ENCODE data around the gene KHSRP. TPM values are rescaled to one million over a fixed set of nuclear protein-coding genes. Genes with fewer than 3 reads are reported as not detected.
"Not testable (repeated sequence)": the region's sequence is repeated elsewhere in the genome, so short reads cannot be mapped to it uniquely, and the experiment has no call there.

The KHSRP gene
- total RNA-seq, 1 donor from 2014 or later = 186 TPM

DNA sequence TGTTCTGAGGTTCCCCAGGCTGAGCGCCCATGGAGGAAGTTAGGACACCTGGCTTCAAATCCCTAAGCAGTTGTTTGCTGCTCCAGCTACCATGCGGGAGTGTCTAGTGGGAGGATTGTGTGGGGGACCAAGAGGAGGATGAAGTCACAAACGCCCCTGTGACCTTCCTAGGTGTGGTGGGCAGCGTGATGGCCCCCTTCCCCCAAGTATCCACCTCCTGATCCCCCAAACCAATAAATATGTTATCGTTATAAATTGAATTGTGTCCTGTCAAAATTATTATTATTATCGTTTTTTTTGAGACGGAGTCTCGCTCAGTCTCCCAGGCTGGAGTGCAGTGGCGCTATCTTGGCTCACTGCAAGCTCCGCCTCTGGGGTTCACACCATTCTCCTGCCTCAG is 9.1 kb upstream of the KHSRP start, which contains the start of gene SLC25A41:
Gene SLC25A41, minus strand, starts transcription at position 101 of the 400 bp plus-strand sequence. Its CDS starts 70 bp downstream, at position 31.
- H3K27me3 ChIP-seq = no peaks in the 10 kb centered on the region
- intact Hi-C loops (cut with DNase I) = no loop called here

DNA sequence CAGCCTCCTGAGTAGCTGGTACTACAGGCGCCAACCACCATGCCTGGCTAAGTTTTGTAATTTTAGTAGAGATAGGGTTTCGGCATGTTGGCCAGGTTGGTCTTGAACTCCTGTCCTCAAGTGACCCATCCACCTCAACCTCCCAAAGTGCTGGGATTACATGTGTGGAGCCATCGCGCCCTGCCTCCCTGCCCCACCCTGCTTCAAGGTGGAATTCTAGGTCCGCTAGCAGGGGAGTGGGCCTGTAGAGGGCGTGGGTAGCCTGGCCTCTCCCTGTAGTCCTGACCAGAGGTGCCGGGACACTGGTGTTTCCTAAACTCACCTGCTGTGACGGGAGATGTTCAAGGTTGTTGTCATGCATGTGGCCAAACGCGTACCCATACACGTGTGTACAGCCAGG is 8.6 kb upstream of the KHSRP start:
- TF ChIP-seq, protein P1, sequence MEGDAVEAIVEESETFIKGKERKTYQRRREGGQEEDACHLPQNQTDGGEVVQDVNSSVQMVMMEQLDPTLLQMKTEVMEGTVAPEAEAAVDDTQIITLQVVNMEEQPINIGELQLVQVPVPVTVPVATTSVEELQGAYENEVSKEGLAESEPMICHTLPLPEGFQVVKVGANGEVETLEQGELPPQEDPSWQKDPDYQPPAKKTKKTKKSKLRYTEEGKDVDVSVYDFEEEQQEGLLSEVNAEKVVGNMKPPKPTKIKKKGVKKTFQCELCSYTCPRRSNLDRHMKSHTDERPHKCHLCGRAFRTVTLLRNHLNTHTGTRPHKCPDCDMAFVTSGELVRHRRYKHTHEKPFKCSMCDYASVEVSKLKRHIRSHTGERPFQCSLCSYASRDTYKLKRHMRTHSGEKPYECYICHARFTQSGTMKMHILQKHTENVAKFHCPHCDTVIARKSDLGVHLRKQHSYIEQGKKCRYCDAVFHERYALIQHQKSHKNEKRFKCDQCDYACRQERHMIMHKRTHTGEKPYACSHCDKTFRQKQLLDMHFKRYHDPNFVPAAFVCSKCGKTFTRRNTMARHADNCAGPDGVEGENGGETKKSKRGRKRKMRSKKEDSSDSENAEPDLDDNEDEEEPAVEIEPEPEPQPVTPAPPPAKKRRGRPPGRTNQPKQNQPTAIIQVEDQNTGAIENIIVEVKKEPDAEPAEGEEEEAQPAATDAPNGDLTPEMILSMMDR (IDR thresholded peaks at IDR 0.05) = no peak
- Histone ChIP-seq H3K4me3 (no peak overlapping the region), H3K9me3 (no peaks in the 10 kb centered on the region), H3K27ac (no peak overlapping the region), H3K4me1 (no peaks in the 10 kb centered on the region), H3K36me3 (no peaks in the 10 kb centered on the region), H3K27me3 (no peaks in the 10 kb centered on the region)
- DNase-seq = no peak
- no peak for ATAC-seq
- intact Hi-C loops (cut with DNase I) = no loop called here

More for the DNA sequence above, 9.1 kb upstream of the KHSRP start, which contains the start of gene SLC25A41:
- Histone ChIP-seq H3K9me3 (no peaks in the 10 kb centered on the region), H3K4me1 (no peaks in the 10 kb centered on the region), H3K36me3 (no peaks in the 10 kb centered on the region), H3K27ac (no peak within 1 kb of the TSS), H3K4me3 (no peak within 1 kb of the TSS)
- DNase-seq (no peak), ATAC-seq (no peak)
- TF ChIP-seq, protein P1 (IDR thresholded peaks at IDR 0.05) = no peak

DNA sequence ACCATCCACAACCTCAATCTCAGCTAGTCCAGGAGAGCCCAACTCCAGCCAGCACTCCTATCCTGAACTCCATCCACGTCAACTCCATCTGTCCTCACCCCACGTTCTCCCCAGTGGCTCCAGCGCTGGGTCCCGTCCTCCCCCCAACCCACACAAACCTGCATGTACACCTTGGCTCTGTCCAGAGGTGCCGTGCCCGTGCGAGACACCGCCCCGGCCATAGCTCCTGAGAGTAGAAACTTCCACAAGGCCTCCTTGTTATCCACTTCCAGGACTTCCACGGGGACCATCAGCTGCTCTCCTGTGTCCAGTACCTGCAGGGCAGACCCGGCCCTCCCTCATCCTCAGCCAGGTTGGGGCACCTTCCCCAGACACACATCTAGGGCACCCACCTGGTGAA is 7.3 kb upstream of the KHSRP start:
- Histone ChIP-seq H3K4me1 (no peaks in the 10 kb centered on the region), H3K4me3 (no peak overlapping the region), H3K27me3 (no peaks in the 10 kb centered on the region), H3K27ac (no peak overlapping the region), H3K9me3 (no peaks in the 10 kb centered on the region), H3K36me3 (no peaks in the 10 kb centered on the region)
- TF ChIP-seq, protein P1 (IDR thresholded peaks at IDR 0.05) = no peak
- ATAC-seq (no peak), DNase-seq (no peak)
- intact Hi-C loops (cut with DNase I) = no loop called here

DNA sequence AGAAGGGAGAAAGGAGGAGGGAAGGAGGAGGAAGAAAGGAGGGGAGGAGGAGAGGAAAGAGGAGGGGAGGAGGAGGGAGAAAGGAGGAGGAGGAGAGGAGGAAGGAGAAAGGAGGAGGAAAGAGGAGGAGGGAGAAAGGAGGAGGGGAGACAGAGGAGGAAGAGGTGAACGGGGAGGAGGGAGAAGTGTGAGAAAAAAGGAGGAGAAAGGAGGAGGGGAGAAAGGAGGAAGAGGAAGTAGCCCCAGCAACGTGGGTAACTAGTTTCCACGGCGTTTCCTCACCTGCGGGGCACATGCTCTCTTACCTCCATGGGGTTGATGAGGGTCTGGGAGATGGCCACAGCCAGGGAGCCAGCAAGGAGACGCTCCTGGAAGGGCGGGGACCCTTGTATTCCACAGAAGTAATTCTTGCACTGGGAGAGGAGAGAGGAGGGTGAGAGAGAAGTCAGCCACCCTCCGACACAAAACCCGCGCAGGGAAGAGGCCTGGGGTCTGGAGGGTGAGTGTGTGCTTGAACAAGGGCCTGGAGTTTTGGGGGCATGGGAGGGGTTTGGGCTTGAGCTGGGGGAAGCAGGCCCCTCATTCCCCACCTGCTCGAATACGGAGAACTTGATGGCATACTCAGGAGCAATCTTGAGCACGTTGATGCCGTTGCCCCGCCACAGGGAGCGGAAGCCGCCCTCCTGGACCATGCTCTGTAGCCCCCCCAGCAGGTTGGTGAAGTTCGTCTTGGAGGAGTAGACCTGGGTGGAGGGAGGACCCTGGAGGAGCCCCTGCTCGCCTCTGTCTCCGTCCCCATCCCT is 5.0 kb upstream of the KHSRP start:
- no peak for ATAC-seq
- no peak for DNase-seq
- Histone ChIP-seq H3K4me1 (no peaks in the 10 kb centered on the region), H3K4me3 (no peak overlapping the region), H3K36me3 (no peaks in the 10 kb centered on the region), H3K9me3 (no peaks in the 10 kb centered on the region), H3K27ac (no peak overlapping the region), H3K27me3 (no peaks in the 10 kb centered on the region)
- TF ChIP-seq, protein P1 (IDR thresholded peaks at IDR 0.05) = no peak
- intact Hi-C loops (cut with DNase I) = no loop called here

DNA sequence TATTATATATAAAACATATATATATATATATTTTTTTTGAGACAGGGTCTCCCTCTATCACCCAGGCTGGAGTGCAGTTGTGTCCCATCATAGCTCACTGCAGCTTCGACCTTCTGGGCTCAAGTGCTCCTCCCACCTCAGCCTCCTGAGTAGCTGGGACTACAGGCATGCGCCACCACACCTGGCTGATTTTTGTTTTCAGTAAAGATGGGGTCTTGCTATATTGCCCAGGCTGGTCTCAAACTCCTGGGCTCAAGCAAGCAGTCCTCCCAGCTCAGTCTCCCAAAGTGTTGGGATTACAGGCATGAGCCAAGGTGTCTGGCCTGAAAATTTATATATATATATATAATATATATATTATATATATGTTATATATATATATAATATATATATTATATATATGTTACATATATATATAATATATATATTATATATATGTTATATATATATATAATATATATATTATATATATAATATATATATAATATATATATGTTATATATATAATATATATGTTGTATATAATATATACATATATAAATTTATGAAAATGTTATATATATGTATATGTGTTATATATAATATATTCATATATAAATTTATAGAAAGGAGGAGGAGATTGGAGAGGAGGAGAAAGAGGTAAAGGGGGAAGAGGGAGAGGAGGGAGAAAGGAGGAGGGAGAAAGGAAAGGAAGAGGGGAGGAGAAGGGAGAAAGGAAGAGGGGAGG is 4.2 kb upstream of the KHSRP start:
- H3K27me3 ChIP-seq; H3K9me3 ChIP-seq; H3K4me3 ChIP-seq; H3K36me3 ChIP-seq; H3K27ac ChIP-seq; ATAC-seq; intact Hi-C loops (cut with DNase I); H3K4me1 ChIP-seq; DNase-seq: not testable (repeated sequence)

DNA sequence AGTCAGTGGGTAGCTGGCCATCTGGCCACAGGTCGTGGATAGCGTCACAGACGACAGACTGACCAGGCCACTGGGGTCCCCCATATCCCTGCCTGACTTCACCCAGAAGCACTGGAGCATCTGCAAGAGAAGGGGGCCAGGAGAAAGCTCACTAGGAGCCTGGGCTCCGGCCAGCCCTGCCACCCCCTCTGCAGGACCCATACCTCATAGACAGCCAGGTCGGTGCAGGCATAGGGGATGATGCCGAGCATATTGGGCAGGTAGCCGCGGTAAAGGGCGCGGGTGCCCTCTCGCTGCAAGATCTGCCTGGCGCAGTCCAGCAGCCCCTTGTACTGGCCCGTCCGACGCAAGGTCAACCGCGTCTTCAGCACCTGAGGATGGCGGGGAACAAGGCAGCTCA is 2.5 kb upstream of the KHSRP start:
- no peak for ATAC-seq
- Histone ChIP-seq H3K27me3 (no peaks in the 10 kb centered on the region), H3K27ac (no peak overlapping the region), H3K36me3 (peaks cover 3% of the 10 kb centered on the region), H3K4me1 (peaks cover 14% of the 10 kb centered on the region), H3K9me3 (no peaks in the 10 kb centered on the region), H3K4me3 (no peak overlapping the region)
- intact Hi-C loops (cut with DNase I) = no loop called here
- TF ChIP-seq, protein P1 (IDR thresholded peaks at IDR 0.05) = no peak
- DNase-seq = no peak

Data from upper lobe of right lung (tissue), 1 donor.